Testis (tissue), 3 donors: ENCODE measurements around the gene FSIP1. TPM values are rescaled to one million over a fixed set of nuclear protein-coding genes. Genes with fewer than 3 reads are reported as not detected.

ENCODE experiments used
- DNase-seq: peaks from one replicate; pipeline ENCODE4 v3.0.0-alpha.2; 2019
- H3K27ac ChIP-seq, 2 donors: fragments of 200-600 bp; sonication (generic); one replicate each; pipeline ENCODE4 v1.5.1; 2019
- H3K27me3 ChIP-seq: fragments of 200-600 bp; sonication (generic); one replicate; pipeline ENCODE4 v1.5.1; 2019
- H3K36me3 ChIP-seq: fragments of 200-600 bp; sonication (generic); one replicate; pipeline ENCODE4 v1.5.1; 2017; ENCODE audit warnings: low read depth; ENCODE audit errors: missing control alignments
- H3K4me1 ChIP-seq: fragments of 200-600 bp; sonication (generic); one replicate; pipeline ENCODE4 v1.5.1; 2019
- H3K4me3 ChIP-seq, 2 donors: fragments of 200-600 bp; sonication (generic); one replicate each; pipeline ENCODE4 v1.5.1; 2017 to 2019
- H3K9me3 ChIP-seq: fragments of 200-600 bp; sonication (generic); one replicate; pipeline ENCODE4 v1.5.1; 2017
- CTCF ChIP-seq, 3 experiments: fragments of 450-650 bp in 2 of 3; fragments of 200-600 bp in 1 of 3; sonication (generic) in 1 of 3; IDR thresholded peaks; one replicate each; pipeline ENCODE4 v1.5.1; 2016 to 2019; ENCODE audit warnings: antibody characterized with exemption in 3 of 3, mild to moderate bottlenecking in 2 of 3, moderate library complexity in 1 of 3
- POLR2A ChIP-seq: fragments of 450-650 bp; IDR thresholded peaks from one replicate; pipeline ENCODE4 v1.6.1; 2017; ENCODE audit warnings: antibody characterized with exemption, mild to moderate bottlenecking, moderate library complexity
- WGBS, 2 donors: methylation state at CpG; one replicate each; pipeline ENCODE4 v1.1.5; 2018; 5-methylcytosine and 5-hydroxymethylcytosine counted together
- intact Hi-C: fragments of 100-400 bp; cut with DNase I; formaldehyde crosslinking; loops from one replicate; pipeline ENCODE4 v1.15.1; 2023; ENCODE audit warnings: low total_unique reads
- polyA plus RNA-seq: library from polyadenylated mRNA; stranded (reverse); fragments of 350-450 nt; fragmentation: Illumina TruSeq; extraction: RNeasy Lipid Tissue Mini Kit (QIAGEN cat#74804); gene quantifications from one replicate; pipeline ENCODE4 v1.2.3, GENCODE V29; 2014; ENCODE audit warnings: low read depth, low replicate concordance; ENCODE audit not compliant: insufficient read depth
- total RNA-seq, 2 donors: library from RNA; depleted of rRNA; stranded (reverse); fragments of >200 nt; gene quantifications; one replicate each; pipeline ENCODE4 v1.2.3, GENCODE V29; 2016

FSIP1 gene
- total and polyA plus RNA-seq, 3 donors from 2014 or later: 5.8 to 11.2 (median 8.2) TPM

- intact Hi-C loops: no loop called here
- no peaks in the 10 kb centered on the region for H3K4me1 ChIP-seq
- WGBS, 2 donors: 81 to 90% methylated on average over 2 of the region's 2 CpGs
- H3K9me3 ChIP-seq: no peaks in the 10 kb centered on the region
- H3K36me3 ChIP-seq: no peaks in the 10 kb centered on the region
- no peak for DNase-seq
- no peaks in the 10 kb centered on the region for H3K27me3 ChIP-seq
- H3K4me3 ChIP-seq: no peak overlapping the region
- no peak for TF ChIP-seq CTCF (IDR thresholded peaks at IDR 0.05)
- no peak for TF ChIP-seq POLR2A
- no peak overlapping the region for H3K27ac ChIP-seq
Observed at GRCh38 chr15:39597336-39597735, 185.3 kb downstream of the FSIP1 start.

DNA sequence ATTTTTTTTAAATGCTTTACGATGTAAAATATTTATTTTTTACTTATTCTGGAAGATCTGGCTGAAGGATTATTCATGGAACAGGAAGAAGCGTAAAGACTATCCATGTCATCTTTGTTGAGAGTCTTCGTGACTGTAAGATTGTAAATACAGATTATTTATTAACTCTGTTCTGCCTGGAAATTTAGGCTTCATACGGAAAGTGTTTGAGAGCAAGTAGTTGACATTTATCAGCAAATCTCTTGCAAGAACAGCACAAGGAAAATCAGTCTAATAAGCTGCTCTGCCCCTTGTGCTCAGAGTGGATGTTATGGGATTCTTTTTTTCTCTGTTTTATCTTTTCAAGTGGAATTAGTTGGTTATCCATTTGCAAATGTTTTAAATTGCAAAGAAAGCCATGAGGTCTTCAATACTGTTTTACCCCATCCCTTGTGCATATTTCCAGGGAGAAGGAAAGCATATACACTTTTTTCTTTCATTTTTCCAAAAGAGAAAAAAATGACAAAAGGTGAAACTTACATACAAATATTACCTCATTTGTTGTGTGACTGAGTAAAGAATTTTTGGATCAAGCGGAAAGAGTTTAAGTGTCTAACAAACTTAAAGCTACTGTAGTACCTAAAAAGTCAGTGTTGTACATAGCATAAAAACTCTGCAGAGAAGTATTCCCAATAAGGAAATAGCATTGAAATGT lies 186.1 kb downstream of the FSIP1 start:
- no peaks in the 10 kb centered on the region for H3K9me3 ChIP-seq
- H3K4me3 ChIP-seq: no peak overlapping the region
- no peaks in the 10 kb centered on the region for H3K27me3 ChIP-seq
- H3K27ac ChIP-seq: no peak overlapping the region
- no peaks in the 10 kb centered on the region for H3K4me1 ChIP-seq
- H3K36me3 ChIP-seq: no peaks in the 10 kb centered on the region
- no peak for DNase-seq
- WGBS, 2 donors: 88 to 91% methylated on average over 5 of the region's 5 CpGs
- no peak for TF ChIP-seq POLR2A
- TF ChIP-seq CTCF (IDR thresholded peaks at IDR 0.05): no peak
- intact Hi-C loops: no loop called here

- intact Hi-C loops: no loop called here
- H3K4me1 ChIP-seq: no peaks in the 10 kb centered on the region
Observed at GRCh38 chr15:39595338-39596221, 187.1 kb downstream of the FSIP1 start.

DNA sequence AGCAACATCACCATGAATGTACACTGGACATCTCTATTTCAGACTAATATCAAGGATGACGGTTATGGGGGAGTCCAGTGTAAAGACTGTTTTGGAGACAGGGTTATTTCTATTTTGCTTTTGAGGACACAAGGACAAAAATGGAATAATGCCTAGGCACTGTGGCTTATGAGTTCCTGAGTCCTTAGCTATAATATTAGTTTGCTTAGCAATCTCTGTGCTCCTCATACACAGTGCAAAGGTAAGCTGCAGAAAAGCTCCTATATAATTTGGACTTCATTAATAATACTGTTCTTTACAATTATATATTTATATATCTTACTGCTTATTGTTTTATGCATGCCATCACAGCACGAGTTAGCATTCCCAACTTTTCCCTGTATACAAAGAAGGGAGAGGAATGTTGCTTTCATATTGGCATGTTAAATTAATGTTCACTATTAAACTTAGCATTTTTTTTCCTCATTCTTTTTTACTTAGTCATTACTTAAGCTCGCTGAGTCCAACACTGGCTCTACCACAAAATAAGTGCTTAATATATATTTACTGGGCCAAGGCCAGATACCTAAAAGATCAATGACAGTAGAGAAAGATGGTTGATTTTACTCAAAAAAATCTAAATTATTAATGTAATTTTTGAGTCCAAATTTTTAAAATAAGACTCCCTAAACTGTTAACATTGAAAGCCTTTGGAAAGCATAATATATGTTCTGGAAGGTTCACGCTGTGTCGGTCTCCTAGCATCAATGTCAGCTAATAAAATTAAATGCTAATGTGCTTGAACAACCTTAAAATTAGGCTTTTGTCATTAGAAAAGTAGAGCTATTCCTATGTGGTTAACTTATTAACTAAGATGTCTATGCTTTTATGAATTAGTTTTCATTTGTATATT lies 187.9 kb downstream of the FSIP1 start:
- DNase-seq: no peak
- no peak overlapping the region for H3K4me3 ChIP-seq
- no peaks in the 10 kb centered on the region for H3K36me3 ChIP-seq

More at GRCh38 chr15:39595338-39596221, 187.1 kb downstream of the FSIP1 start:
- Histone ChIP-seq H3K4me3 (no peak overlapping the region), H3K27me3 (no peaks in the 10 kb centered on the region), H3K9me3 (no peaks in the 10 kb centered on the region), H3K36me3 (no peaks in the 10 kb centered on the region), H3K27ac (no peak overlapping the region)
- WGBS, 2 donors: 92 to 93% methylated on average over 8 of the region's 8 CpGs
- DNase-seq: no peak
- no peak for TF ChIP-seq POLR2A
- no peak for TF ChIP-seq CTCF (IDR thresholded peaks at IDR 0.05)

More for the DNA sequence above, 187.9 kb downstream of the FSIP1 start:
- Histone ChIP-seq H3K27me3 (no peaks in the 10 kb centered on the region), H3K27ac (no peak overlapping the region), H3K9me3 (no peaks in the 10 kb centered on the region), H3K4me1 (no peaks in the 10 kb centered on the region)
- intact Hi-C loops: no loop called here
- 92 to 95% methylated on average over 5 of the region's 5 CpGs for WGBS, 2 donors
- TF ChIP-seq POLR2A (no peak), CTCF (IDR thresholded peaks at IDR 0.05) (no peak)
